SW480 (cell line): Measurements from ENCODE around the gene PPT2.
"Not testable (repeated sequence)": the region's sequence is repeated elsewhere in the genome, so short reads cannot be mapped to it uniquely, and the experiment has no call there.

Source experiments
- DNase-seq: peaks from one replicate; pipeline ENCODE4 v3.0.0-alpha.2; 2016; ENCODE audit warnings: low spot score

PPT2 gene

DNA sequence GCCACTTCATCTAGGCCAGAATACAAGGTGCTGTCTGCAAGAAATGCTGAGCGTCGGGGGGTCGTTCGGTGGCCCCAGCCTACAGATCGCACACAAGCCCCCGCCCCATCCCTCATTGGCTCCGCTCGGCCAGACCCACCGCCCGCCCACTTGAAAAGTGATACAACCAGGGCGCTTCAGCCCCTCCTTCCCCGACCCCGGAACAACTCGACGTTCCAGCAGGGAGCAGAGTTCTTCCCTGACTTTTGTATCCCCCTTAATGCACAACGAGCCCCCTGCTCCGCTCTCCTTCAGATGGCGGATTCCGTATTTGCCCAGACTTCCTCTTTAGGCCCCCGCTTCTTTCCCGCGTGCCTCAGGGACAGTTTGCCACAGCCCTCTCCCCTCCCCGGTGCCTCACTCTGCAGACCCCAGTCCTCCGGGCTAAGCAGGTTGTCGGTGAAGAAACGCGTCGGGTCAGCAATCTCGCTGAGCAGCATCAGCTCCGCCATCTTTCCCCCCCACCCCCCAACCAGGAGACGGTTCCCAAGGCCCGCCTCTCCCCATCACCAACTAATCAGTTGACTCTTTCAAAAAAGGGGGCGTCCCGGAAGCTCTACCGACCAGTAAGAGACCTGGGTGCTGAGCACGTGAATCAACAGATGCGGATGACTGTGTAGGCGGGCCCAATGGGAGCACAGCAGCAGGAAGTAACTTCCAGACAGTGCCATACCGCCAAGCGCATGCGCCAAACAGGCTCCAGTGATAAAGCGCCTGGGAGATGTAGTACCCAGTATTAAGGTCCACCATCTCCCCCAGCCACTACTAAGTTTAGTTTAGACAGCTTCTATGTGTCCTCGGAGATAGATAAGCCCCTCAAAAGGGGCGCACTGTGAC lies 26.0 kb upstream of the PPT2 start, which contains the start of gene ATF6B:
ATF6B (minus strand) TSS at position 530 of the 876 bp plus-strand sequence; CDS start at position 491, 39 bp downstream.
- DNase-seq, result peak; percentile 99

DNA sequence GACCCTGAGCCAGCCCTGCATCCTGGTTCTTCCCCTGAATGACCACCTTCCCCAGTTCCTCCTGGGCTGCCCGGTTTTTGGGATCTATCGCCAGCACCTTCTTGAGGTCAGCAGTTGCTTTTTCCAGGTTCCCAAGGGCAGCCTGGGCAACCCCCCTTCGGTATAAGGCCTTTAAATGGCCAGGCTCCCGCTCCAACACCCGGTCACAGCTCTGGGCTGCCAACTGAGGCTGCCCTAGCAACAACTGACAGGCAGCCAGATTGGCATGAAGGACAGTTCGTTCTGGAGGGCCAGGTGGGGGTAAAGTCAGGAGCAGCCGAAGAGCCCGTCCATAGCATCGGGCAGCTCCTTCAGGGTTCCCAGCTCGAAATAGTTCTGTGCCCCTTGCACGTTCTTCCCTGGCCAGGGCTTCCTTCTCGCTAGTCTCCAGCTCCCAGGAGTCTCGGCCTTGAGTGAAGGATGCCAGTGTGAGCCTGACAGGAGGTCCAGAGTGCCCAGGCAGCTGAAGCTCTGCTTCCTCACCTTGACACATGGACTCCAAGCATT lies 25.1 kb upstream of the PPT2 start:
- DNase-seq, result no peak

DNA sequence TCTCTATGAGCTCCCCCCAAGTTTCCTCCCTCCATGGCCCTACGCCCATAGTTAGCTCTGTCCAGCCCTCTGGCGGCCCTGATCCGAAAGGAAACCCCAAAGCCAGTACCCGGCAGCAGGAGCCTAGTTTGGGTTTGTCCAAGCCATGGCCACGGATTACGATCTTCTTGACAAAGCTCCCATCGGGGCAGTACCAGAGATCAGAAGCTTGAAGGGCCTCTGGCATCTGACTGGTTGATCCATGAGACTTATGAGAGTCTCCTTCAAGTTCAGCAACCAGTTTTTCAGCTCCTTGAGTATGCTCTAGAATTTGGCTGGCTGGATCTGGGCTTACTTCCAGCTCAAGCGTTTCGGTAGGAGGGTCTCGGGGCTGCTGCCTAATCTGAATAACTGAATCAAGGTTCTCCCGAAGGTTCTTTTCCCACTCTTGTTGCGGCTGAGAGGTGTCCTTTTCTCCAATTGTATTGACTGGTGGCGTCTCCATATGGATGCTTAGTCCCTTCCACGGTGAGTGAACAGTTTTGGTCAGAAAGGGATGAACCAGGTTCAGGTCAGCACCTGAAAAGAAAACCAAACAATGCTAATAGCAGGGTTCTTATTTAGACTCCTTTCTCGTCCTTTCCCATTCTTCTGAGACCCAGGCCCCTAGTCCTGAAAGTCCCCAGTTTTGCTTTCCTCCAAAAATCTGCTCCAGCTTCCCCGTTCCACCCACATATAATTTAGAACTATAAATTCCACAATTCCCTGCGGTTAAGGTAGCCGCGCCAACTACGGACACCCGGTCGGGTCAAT lies 24.4 kb upstream of the PPT2 start:
- DNase-seq, result no peak

DNA sequence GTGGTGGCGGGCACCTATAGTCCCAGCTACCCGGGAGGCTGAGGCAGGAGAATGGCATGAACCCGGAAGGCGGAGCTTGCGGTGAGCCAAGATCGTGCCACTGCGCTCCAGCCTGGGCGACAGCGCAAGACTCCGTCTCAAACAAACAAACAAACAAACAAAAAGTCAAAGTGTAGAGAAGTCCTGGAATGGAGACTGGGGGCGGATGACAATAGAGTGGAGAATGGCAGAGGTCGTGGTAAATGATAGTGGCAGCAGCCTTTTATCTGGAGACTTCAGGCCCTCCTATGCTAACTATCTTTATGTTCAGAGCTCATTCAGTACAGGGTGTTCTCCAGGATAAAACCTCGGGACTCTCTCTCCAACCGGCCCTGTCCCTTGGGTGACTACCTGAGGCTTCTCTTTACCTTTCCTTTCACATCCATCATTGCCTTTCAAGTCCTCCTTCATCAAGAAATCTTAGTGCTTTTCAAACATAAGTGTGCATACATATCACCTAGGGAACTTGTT lies 22.4 kb upstream of the PPT2 start:
- DNase-seq, result no peak

DNA sequence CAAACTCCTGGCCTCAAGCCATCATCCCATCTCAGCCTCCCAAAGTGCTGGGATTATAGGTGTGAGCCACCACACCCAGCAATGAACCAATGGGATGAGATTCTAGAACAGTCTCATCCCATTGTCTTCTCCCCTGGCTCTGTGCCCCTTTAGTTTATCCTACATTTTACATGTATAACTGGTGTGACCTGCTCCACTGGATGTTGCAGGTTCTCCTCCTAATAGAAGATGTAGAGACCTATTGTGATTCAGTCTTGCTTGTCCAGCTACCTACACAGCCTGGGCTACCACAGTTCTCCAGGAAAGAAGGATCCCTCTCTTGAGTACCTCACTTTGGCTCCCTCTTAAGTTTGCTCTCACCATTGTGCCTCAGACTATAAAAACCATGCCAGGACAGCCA lies 21.8 kb upstream of the PPT2 start:
- DNase-seq, result no peak

DNA sequence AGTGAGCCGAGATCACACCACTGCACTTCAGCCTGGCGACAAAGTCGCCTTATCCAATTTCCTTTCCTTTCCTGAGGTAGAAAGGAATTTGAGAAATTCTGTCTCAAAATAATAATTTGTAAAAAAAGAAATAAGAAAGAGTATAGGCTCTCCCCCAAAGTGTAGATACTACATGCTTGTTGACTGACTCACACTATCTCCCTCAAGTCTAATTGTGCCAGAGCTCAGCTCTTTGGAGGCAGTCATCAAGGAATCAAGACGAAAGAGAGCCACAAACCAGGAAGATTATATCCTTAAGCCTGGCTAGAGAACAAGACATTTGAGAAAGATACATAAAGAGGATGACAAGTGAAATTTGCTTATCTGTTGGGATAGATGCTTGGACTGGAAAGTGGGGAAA lies 20.2 kb upstream of the PPT2 start:
- DNase-seq, result no peak

DNA sequence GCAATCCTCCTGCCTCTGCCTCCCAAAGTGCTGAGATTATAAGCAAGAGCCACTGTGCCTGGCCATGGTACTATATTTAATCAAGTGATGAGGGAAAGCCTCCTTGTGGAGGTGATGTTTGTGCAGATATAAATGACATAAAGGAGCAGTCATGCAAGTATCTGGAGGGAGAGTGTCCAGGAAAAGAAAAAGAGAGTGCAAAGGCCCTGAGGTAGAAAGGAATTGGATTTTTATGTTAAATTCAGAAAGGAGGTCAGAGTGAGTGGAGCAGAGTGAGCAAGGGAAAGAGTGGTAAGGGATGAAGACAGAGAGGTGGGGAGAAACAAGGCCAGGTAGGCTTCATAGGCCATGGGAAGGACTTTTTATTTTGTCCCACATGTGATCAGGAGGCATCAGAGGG lies 16.5 kb upstream of the PPT2 start:
- DNase-seq, result no peak

DNA sequence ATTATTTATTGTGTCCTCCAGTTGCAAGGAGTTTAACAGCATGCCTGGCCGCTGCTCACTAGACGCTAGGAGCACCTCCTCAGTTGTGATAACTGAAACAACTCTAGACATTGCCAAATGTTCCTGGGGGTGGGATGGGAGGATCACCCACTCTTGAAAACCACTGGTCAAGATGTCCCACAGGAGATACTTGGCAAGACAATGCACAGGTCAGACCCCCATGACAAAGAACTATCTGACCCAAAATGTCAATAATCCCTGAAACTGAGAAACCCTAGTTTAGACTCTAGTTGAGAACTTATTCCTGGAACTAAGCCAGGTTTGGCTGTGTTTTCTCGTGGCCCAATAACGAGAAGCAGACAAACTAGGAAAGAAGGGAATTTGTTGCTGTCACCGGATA lies 14.4 kb upstream of the PPT2 start:
- no peak for DNase-seq

DNA sequence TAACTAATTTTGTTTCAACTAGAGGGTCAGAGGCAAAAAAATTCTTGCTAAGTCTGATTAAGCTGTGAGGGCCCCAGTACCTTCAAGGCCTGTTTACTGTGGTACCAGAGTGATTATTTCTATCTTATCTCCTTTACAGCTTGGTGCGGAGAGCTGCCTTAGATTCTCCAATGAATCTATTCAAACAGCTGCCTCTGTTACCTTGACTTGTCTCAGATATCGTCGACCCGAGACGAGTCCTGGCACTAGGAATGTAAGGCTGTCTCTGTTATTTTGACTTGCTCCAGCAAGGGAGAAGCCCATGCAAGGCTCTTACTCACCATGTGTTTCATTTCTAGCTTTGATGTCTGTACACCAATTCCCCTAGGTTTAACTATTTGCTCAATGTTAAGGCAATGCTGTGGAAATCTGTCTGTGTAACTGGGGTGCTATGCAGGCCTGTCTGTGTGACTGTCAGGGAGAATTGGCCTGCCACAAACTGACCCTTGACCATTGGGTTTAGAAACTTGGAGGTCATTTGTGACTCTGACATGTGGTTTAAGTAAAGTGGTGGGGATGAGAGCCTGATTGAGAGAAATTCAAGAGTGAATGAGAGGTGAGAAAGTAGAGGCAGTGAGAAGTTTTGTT lies 13.4 kb upstream of the PPT2 start:
- DNase-seq, result no peak

DNA sequence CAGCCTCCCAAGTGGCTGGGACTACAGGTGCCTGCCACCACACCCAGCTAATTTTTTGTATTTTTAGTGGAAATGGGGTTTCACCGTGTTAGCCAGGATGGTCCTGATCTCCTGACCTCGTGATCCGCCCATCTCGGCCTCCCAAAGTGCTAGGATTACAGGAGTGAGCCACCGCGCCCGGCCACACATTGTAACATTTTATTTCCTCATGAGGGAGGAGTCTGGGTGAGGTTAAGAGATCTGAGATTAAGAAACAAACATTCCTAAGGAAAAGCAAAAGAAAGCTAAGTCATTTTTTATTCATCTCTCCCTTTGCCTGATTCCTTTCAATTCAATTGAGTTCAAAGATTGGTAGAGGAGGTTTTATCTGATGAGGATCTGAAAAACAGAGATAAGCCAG lies 9.7 kb upstream of the PPT2 start:
- not testable (repeated sequence) for DNase-seq

DNA sequence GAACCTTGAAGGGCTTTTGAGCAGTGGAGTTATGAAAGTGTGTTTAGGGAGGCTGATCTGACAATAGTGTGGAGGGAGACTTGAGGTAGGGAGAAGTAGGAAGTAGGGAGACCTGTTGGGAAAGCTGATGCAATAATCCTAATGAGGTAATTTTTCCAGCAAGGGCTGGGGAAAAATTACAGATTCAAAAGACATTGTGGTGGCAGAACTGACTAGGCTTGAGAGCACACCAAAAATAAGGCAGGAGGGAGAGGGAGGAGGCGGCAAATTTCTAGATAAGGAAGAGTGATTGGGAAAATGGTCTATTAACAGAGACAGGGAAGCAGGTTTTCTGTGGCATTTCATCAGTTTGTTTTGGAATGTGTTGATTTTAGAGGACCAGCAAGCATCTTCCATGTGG lies 7.7 kb upstream of the PPT2 start:
- no peak for DNase-seq

DNA sequence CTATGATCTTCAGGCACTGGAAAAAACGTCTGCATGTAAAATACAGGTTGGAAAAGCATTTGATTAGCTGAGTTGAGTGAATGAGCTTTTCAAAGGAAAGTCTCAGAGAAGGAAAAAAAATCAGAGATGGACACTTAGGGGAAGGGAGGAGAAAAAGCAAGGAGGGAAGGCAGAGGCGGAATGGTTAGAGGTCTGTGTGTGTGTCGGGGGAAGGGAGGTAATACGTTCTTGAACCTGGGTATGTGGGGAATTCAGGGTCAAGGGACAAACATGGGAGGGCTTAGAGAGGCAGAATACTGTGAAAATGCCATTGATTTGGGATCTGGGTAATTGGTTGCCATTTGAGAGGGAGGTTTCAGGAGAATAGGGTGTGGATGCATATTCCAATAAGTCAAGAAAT lies 7.3 kb upstream of the PPT2 start:
- DNase-seq, result no peak

DNA sequence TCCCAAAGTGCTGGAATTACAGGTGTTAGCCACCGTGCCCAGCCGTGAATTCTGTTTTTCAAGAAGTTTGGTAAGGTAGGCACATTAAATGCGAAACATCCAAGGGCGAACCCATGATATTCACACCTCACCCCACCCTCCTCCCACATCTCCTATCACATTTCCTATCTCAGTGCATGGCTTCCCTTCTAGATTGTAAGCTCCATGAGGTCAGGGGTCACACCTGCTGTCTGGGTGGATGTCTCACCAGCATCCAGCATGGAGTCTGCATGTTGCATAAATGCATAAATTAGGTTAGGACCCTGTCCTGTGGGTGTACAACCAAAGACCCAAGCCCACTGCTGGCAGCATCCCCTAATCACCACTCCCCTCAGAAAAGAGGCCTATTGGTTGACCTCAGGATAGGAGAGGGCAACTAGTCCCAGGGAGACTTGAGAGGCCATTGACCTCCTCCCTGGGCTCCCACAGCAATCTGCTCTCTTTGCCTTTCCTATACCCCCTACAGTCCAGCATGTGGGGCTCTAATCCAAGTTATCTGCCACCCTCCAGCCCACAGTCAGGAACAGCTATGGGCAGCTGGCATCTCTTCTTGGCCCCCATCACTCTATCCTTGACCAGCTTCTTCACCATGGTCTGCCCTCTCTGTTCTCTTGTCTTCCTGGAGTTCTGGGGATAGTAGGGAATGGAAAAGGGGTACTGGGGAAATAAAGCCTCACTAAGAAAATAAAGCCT lies 6.4 kb upstream of the PPT2 start:
- DNase-seq, result no peak

DNA sequence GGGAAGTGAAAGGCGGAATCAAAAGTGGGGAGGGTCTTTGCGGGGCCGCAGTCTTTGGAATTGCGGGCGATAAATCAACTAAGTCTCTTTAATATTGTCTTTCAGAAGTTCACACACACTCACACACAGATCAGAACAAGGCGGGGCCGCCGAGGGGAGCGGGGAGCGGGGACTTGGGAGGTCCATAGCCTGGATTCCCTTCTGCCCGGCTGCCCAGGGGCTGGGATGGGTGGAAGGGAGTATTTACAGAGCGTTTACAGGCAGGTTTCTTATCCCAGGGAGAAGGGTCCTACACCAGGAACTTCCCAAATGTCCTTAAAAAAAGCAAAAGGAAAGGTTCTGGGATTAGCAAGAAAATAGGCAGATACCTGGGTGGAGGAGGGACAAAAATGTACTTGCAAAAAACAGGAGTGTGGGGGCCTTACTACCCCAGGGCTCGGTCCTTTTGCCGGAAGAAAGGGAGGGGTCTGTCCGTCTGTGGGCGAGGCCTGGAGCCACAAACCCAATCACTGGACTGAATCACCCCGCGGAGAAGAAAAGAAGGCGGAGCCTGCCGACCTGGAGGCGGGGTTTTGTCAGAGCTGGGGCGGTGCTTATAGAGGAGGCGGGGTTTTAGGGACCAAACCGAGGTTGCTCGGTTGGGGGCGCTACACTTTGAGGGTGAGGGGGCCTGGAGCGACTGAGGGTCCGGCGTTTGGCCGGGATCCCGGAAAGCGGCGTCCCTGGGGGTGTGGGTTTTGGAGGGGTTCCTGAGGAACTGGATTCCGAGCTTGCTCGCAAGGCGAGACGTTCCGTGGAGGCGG lies 5.5 kb upstream of the PPT2 start:
- DNase-seq, result no peak

DNA sequence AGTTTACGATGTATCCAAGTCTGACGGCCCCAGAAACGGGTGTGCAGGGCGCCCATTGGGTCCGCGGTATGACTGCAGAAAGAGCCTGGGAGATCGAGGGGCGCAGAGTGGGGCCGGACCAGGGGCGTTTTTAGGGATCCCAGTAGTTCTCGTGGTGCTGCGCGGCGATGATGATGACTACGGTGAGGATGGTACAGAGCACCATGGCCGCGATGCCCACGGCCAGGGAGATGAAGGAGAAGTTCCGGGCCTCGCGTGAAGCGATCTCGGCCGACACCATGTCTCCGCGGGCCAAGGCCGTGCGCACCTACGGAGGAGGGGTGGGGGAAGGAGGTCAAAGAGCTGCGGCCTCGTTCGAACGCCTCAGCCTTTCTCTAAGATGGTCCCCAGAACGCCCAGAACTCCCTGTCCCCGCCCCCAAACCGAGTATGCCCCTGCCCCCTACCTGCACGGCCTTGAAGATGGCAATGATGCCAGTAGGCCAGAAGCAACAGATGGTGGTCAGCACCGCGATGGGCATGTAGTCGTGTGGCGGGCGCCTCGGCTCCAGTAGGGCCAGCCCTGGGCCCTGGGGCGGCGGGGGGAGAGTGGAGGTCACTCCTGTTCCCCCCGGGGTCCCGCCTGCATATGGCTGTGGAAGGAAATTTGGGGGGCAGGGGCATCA lies 4.7 kb upstream of the PPT2 start:
- DNase-seq, result no peak

DNA sequence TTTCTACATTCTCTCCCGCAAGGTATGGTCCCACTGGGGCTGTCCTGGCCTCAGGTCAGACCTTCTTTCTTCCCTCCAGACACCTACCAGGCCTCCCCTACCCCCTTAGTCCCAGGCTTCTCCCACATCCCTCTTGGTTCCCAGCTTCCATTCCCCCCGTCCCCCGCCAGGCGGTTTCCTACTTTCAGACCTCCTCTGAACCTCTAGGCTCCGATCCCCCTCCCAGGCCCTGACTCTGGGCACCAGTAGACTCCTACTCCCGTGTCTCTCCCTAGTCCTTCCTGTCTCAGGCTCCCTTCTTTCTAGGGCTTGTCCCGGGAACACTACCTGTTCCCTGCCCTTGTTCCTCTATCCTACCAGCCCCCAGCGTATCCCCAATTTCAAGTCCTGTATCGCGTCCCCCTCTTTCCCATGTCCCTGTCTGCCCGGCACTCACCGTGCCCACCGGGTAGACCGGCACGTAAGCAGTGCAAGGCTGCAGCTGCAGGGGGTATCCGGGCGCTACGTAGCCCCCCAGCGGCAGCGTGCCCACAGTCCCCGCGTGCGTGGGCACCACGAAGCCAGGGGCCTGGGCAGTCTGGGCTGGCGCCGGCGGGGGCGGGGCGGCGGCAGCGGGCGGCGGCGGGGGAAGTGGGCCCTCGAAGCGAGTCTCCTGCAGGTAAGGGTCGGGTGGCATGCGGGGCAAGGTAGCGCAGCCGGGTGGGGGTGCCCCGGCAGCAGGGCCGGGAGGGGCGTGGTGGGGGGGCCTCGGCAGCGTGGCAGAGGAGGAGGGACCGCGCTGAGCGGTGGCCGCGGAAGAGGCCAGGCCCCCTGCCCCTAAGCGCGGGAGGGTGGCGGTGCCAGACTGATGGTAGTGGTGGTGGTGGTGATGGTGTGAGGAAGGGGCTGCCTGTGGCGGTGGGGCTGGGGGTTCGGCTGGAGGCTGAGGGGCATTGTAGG lies 3.7 kb upstream of the PPT2 start:
- DNase-seq, result no peak

DNA sequence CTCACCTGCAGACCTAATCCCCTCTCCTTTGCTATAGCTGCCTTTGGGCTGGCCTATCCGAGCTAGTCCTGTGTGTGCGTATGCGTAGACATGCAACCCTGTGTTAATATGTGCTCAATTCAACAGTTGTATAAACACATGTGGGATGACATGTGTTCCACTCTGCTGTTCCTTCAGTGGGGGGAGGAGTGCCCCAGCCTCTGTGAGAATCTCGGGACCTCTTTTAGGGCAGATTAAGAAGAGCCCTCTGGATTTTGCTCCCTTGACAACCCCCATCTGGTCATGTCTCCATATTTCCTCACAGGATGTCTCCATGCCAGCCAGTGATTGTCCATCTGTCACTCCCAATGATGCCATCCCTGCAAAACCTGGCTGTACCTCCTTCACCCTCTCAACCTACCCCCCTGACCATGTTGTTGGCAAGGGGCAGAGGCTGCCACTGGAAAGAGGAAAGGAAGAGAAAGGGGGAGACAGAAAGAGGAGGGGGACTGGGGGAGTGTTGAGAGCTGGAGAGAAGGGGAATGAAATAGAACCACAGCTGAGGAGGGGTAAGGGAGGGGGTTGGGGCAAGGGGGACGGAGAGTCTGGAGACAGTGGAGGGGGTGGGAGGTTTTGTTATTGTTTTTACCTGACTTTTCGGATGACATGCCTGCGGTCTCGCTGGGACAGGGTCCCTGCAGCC lies 2.6 kb upstream of the PPT2 start:
- no peak for DNase-seq
